Fibroblast of skin of scalp (primary cell): ENCODE measurements around the gene GATAD1. TPM values are rescaled to one million over a fixed set of nuclear protein-coding genes. Genes with fewer than 3 reads are reported as not detected.
"Not testable (repeated sequence)": the region's sequence is repeated elsewhere in the genome, so short reads cannot be mapped to it uniquely, and the experiment has no call there.

Experiments
- DNase-seq: peaks from one replicate; pipeline ENCODE4 v3.0.0-alpha.2; 2013
- polyA plus RNA-seq, 2 experiments: library from polyadenylated mRNA; unstranded; fragments of 120-200 nt; gene quantifications; one replicate each; pipeline ENCODE4 v1.2.1, GENCODE V29; 2013; ENCODE audit not compliant: insufficient read length in 2 of 2

GATAD1 gene, protein sequence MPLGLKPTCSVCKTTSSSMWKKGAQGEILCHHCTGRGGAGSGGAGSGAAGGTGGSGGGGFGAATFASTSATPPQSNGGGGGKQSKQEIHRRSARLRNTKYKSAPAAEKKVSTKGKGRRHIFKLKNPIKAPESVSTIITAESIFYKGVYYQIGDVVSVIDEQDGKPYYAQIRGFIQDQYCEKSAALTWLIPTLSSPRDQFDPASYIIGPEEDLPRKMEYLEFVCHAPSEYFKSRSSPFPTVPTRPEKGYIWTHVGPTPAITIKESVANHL
- polyA plus RNA-seq (2013, experiment 1 of 2; ENCODE audit: insufficient read length) = 18.6 TPM
- polyA plus RNA-seq (2013, experiment 2 of 2; ENCODE audit: insufficient read length) = 20.6 TPM

DNA sequence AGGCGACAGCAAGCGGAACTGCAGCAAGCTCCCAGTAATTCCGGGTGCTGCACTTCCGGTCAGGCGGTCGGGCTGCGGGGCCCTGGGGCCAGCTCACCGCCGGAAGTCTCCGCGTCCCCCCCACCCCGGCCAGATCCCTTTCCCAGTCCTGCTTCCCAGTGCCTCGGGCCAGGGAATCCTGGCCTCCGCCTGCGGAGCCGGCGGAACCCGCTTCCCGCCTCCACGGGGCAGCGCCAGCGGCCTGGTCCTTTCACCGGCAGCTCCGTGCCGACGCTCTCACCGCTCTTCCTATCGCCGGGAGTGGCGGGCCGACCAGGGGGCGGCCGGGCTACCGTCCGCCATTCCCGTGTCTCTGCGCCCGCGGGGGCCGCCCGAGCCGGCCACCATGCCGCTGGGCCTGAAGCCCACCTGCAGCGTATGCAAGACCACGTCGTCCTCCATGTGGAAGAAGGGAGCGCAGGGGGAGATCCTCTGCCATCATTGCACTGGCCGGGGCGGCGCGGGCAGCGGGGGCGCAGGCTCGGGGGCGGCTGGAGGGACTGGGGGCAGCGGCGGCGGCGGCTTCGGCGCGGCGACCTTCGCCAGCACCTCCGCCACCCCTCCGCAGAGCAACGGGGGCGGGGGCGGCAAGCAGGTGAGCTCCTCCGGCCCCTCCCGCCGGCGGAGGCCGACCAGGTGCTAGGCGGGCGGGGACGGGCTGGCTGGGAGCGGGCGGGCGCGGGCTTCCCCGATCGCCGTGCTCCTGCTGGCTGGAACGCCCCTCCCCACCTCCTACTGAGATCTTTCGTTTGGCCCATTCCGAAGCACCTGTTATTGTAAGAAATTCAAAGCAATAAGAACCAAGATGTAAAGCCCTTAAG lies at the start of gene GATAD1:
Gene GATAD1, plus strand, starts transcription at position 138 of the 860 bp plus-strand sequence. Its CDS starts 248 bp downstream, at position 386.
- peak; percentile 93 for DNase-seq

DNA sequence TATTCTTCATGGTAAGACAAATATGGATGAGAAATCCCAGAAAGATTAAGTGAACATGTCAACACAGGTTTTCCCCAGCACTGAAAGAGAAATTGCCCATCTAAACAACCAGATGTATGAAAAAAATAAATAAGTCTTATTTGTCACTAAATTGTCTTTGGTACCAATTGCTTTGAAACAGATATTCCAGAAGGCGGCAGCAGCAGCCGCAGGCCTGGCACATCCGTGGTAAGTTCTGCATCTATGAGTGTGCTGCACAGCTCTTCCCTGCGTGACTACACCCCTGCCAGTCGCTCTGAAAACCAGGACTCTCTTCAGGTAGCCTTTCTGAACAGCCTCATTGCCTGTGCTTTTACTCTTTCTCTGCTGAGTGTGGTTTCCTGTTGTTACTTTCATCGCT lies 49.7 kb upstream of the GATAD1 start:
- DNase-seq = no peak

DNA sequence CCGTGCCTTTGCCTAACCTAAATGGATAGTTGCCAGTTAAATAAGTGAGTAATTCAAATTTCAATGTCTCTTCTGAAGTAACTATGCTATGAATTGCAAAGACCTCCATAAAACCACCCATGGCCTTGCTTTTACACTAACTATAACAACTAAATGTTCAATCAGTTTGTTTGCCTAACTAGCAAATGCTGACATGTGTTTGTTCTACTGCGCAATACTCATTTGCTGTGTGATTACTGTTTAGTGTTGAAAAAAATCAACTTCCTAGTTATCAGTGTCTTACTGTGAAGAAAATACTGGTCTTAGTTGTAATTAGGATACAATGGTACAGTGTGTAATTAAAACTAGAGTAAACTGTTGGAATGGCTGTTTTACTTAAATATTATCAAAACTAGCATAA lies 47.3 kb upstream of the GATAD1 start:
- no peak for DNase-seq

DNA sequence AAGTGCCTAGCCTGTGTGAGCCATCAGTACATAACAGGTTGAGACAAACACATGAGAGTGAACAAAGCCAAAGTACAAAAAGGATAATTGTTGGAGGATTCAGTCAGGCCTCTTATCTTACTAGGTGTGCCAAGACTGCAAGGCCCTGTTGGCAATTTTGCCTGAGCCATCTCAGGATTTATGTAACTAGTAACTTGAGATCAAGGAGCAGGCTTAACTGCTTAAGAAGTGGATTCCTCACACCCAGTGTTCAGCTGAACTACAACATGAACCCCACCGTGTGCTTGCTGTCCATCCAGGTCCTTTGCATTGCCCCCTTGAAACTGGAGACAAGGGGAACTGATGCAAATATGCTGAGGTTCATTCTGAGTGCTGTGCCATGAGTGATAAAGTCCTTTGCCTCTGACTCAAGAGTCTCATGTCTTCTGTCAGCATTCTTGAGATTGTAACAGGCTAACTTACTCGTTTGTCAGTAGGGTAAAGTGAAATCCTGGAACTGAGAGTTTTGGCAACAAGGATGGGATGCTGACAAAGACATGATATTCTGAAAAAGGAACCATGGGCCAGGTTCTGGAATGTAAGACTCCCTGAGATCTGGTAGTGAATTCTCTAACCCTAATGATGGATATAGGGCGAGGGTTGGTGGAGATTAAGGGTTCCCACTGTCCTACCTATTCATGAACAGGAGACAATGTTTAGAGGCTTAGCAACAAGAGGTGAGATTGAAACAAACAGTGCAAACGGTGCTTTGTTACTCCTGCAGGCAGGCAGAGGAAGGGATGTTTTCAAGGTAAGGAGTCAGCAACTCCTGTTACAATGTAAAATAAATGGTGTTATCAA lies 44.1 kb upstream of the GATAD1 start:
- peak; percentile 25 for DNase-seq

DNA sequence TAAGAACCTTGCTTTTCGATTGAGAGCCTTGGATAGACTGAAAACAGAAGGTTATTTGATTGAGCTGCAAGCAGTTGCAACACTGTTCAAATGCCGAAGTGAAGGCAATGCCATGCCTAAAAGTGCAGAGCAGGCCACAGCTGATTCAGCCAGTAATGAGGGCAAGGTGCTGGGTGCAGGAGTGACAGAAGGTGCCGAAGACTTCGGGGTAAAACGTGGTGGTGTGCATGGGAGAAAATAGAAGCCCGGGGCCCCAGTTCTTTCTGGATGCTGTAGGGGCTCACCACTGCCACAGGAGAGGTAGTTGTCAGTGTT lies 43.6 kb upstream of the GATAD1 start:
- no peak for DNase-seq

DNA sequence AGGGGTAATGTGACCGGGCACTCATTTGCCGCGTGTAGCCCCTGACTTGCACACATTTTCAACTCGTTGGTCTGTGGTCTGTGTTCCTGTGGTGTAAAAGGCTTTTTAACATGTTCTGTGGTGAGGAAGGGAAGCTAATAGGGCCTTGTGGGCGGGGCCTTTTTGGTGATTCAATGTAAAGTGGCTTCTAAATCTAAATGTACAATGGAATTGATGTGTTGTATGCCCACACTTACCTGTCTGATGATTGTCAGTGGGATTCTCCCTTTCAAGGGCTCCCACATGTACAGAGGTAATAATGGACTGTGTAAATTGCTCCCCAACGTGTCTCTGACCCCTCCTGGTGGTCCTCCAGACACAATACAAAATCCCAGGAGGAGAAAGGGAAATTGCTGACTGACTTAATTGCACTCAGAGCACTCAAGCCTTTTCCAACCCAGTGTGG lies 43.1 kb upstream of the GATAD1 start:
- no peak for DNase-seq

DNA sequence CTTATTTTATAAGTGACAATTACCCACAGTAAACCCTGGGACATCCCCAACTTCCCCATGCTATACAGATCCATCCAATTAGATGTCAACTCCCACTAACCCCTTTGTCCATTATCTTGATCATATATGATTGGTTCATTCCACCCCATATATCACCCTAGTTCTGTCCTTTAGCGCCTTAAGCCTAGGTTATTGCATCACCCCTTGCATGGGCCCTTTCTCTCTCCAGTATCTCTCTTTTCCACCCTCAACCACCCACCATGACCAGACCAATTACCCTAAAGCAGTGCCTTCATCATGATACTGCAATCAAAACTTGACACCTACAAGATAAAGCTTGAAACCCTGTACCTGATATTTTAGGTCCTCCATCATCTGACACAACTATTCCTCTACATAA lies 37.9 kb upstream of the GATAD1 start:
- DNase-seq = no peak

DNA sequence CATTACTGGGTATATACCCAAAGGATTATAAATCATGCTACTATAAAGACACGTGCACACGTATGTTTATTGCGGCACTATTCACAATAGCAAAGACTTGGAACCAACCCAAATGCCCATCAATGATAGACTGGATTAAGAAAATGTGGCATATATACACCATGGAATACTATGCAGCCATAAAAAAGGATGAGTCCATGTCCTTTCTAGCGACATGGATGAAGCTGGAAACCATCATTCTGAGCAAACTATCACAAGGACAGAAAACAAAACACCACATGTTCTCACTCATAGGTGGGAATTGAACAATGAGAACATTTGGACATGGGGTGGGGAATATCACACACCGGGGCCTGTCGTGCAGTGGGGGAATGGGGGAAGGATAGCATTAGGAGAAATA lies 37.1 kb upstream of the GATAD1 start:
- DNase-seq = not testable (repeated sequence)

DNA sequence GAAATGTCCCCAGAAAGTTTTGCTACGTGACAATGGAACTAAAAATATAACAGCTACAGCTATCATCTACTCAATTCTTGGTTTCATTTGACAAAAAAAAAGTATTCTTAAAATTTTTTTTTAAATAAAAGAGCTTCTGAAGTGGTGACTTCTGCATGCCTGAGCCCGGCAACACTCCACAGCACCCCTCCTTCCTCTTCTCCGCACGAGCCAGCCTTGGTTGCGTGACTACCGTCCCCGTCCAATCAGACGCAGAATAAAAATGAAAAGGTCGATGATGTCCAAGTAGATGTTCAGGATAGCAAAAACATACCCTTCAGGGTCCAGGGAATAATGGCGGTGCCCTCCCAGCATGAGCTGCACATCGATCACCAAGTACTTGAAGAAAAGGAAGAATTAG lies 34.5 kb upstream of the GATAD1 start:
- DNase-seq = no peak

DNA sequence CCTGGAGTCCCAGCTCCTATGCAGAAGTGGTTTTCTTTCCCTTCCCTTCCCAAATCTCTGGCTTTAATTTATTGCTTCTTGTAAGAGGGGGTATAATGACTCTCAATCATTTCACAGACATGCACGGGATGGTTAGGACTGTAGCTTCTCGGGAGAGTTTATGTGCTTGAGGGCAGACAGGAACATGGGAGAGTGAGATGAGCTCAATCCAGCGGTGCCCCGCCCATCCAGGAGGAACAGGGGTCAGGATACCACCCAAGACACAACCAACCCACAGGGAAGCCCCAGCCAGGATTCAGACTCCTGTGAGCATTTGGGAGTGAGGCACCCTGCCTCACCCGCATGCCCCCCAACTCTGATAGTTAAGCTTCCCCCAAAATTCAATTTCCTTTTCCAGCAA lies 33.7 kb upstream of the GATAD1 start:
- DNase-seq = no peak

DNA sequence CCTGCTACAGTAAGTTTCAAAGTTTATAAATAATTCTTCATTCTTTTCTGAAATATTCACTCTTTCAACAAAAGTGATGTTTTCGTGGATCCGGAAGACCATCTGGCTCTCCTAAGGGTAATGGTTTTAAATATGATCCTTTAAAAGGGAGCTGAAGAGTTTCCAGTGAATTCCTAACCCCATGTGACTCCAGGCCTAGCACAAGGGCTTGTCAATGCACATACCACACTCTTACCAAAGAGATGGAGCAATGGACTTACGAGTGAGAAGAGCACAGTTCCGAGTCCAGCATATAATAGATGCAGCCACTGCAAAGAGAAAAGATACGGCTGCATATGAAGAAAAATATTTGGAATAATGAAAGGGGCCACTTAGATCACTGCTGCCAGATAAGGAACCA lies 32.1 kb upstream of the GATAD1 start:
- no peak for DNase-seq

DNA sequence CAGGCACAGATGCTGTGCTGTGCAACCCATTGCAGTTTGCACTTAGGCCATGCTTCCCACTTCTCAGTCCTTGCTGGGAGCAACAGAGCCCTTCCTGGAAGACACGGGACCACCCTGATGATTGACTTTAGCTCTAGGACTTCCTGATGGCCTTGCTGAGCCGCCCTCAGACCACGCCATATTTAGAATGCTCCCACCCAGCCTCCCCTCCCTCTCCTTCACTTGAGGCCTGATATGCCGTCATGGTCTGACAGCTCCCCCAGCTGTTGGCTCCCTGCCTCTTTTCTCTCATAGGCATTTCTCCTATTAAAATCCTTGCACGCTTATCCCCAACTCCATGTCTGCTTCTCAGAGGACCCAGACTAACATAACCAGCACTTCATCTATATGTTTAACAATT lies 29.4 kb upstream of the GATAD1 start:
- no peak for DNase-seq

DNA sequence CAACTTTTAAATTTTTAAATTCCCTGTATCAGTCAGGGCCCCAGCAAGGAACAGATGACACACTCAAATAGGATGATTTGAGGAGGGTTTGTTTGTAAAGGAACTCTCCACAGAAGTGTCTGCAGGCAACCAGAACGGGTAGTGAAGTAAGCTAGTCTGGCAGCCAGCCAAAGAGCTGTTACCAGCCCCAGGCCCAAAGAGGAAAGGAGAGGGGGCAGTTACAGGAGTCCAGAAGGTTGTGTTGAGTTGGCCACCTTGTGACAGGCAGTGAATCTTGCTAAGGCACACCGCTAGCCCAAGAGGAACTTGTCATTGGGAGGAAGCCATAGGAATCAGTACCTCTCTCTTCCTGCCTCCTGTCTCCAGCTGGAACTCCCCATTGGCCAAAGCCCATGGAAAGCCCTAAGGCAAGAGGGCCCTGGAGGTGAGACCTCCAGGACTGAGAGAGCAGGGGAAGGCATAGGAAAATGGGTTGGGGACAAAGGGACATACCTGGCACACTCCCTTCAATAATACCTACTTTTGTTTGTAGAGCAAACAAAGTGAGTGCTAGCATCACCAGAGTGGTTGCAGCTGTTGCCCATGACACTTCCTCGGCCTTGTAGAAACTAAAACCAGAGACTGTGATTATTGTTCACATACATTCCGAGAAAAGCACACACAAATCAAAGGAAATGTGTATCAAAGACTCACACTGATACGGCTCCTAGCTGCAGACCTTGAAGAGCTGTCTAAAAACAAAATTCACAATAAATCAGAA lies 25.4 kb upstream of the GATAD1 start:
- no peak for DNase-seq

DNA sequence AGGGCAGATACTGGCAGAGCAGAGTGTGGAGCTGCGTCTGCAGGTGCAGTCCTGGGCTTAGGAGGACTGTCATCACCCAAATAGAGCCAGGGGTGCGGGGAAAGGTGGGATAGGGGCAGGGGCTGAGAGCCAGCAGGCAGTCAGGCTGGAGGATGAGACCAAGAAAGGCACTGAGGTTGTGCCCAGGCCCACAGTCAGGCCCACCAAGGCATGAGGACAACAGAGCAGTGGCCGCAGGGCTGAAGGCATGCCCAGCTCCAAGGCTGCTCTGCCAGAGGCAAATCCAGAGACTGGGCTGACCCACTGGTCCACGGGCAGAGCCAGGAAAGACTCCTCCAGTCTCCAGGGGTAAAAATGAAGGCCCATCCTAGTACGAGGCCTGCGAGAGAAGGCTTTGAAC lies 24.4 kb upstream of the GATAD1 start:
- no peak for DNase-seq

DNA sequence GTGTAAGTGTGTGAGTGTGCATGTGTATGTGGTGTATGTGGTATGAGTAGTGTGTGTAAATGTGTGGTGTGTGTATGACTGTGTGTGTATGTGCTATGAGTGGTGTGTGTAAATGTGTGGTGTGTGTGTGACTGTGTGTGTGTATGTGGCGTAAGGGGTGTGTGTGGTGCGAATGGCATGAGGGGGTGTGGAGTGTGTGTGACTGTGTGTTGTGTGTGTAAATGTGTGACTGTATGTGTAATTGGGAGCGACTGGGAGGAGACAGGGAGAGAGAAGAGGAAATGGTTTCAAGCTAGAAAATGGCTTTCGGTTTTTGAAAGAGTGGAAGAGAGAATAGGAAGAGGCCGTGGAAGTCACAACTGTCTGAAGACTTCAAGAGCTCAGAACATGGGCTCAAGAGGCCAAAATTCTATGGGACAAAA lies 23.6 kb upstream of the GATAD1 start:
- DNase-seq = no peak

DNA sequence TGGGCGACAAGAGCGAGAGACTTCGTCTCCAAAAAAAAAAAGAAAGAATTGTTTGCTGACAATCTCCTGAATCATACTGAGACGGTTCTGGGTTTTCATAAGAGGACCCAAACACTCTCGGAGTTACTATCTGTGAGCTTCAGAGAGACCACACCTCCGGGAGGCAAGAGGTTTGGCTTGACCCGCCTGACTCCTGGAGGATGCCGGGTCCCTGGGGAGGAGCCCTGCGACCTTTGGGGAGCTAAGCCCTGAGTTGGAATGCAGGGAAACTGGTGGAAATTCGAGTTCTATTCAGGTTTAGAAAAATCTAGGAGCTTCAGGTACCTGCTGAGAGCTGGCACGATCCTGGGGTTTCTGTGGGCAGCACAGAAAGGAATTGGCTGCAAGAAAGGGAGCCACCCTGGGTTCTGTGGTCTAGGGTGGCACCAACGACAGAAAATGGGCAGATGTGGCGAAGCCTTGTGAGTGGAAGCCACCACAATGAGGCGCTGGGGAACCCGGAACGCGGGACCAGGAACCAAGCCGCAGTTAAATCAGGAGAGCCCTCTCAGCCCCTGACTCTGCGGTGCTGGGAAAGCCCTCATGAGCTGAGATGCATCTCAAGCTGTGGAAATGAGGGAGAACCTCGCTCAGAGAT lies 21.9 kb upstream of the GATAD1 start:
- DNase-seq = no peak

DNA sequence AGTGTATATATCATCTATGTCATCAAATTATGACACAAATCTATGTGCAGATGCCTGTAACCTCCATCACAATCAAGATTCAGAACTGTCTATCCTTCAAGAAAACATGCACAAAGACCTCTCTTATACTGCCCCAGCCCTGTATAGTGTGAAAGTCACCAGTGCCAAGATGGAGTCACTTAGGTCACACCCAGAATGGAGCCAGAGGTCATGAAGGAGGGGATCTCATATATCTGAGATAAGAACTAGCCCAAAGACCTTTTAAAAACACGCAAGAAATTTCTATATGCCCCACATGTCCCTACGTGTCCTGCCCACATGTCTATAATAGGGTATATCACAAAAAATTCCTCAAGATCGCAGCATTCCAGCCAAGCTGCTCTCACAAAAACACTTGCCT lies 20.1 kb upstream of the GATAD1 start:
- no peak for DNase-seq

DNA sequence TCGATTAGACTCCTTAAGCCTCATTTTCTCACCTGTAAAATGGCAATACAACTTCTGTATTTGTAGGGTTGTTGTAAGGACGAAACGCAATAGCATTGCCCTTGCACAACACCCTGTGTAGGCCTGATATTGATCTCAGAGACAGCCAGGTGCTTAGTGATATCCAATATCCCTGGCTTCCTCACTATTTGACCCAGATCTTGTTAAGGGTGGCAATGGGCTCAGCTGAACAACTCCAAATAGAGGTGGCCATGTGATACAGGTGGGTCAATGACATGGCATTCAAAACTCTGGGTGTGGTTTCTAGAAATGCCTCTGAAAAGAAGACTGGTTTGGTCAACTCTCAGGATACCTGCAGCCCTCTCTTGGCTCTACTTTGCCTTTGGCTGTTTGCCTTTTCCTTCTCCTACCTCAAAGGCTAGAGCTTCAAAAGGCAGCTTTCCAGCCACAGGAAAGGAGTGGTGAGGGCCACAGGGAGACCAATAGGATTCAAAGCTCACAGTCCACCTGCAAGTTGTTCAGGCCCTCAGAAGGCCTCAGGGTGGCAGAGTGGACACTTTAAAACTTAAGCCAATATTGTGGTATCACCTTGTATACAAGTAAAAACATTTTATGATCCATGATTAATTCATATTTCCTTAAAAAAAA lies 14.9 kb upstream of the GATAD1 start:
- DNase-seq = no peak

DNA sequence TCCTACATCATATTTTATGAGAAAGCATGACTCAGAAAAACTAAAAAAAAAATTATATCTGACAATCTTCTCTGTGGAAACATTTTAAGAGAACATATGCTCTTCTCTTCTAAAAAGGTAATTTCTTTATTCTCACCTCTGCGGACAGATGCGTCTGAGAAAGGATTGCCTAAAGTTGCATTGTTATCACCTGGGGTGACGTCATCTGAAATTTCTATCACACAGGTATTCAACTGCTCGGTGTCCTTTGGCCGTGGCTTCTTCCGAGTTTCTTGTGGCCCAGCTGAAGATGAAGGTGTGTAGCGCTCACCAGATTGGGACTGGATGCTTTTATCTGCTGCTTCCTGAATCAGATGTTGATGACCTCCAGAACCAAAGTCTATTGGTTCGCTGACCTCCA lies 14.3 kb upstream of the GATAD1 start:
- no peak for DNase-seq

DNA sequence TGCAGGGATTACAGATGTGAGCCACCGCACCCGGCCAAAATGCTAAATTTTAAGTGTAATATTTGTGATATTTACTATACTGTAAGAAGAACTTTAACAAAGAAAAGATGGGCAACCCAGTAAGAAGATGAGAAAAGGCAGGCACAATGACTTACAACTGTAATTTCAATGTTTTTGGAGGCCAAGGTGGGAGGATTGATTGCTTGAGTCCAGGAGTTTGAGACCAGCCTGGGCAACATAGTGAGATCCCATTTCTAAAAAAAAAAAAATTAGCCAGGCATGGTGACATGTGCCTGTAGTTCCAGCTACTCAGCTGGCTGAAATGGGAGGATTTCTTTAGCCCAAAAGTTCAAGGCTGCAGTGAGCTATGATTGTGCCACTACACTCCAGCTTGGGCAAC lies 11.7 kb upstream of the GATAD1 start:
- DNase-seq = no peak
